Limb (tissue), 2 donors: Measurements from ENCODE around the gene THRAP3.
A peak's percentile ranks its signal among the peaks of the same experiment; 100 is the strongest.
"Not testable (repeated sequence)": the region's sequence is repeated elsewhere in the genome, so short reads cannot be mapped to it uniquely, and the experiment has no call there.

ENCODE experiments used
- DNase-seq, 2 donors: peaks; one replicate each; pipeline ENCODE4 v3.0.0-alpha.2; 2016; ENCODE audit errors: extremely low spot score in 2 of 2

THRAP3 gene

GRCh38 chr1:36204347-36204909 lies 19.8 kb upstream of the THRAP3 start:
- DNase-seq = peak; percentile 31 to 53

DNA sequence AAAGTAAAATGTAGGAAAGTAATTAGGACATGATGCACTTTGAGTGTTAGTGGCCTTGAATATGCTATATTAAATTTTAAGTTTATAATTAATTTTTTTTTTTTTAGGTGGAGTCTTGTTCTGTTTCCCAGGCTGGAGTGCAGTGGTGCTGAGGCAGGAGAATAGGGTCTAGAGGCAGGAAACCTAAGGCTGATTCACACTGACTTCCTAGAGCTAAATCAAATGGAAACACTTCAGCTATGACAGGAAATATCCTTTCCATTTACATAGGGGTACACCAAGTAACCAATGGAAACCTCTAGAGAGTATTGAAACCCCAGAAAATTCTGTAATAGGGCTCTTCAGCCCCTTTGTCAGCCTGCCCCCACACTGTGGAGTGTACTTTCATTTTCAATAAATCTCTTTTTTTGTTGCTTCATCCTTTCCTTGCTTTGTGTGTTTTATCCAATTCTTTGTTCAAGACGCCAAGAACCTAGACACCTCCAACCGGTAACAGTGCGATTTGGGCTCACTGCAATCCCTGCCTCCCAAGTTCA lies 17.9 kb upstream of the THRAP3 start:
- DNase-seq = no peak

DNA sequence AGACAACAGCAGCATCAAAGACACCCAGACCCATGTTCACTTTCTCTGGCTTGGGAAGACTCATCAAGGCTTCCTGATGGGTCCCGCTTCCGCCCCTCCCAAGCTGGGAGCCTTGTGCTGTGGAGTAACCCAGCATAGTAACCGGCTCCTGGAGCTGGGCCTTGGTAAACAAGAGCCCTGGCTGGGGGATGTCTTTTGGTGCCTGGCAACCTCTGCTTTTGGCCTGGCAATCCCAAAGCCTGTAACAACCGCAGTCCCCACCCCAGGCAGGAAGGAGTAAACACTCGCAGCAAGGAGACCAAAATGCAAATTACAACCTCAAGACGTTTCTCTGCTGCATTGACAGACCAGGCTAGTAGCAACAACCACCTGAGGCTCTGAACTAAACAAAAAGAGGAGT lies 16.9 kb upstream of the THRAP3 start:
- DNase-seq = peak in 1 of 2 donors; percentile 44

- no peak for DNase-seq
These were observed 15.1 kb upstream of the THRAP3 start for GRCh38 chr1:36208978-36209703.

GRCh38 chr1:36211307-36211706 lies 12.9 kb upstream of the THRAP3 start:
- DNase-seq = no peak

DNA sequence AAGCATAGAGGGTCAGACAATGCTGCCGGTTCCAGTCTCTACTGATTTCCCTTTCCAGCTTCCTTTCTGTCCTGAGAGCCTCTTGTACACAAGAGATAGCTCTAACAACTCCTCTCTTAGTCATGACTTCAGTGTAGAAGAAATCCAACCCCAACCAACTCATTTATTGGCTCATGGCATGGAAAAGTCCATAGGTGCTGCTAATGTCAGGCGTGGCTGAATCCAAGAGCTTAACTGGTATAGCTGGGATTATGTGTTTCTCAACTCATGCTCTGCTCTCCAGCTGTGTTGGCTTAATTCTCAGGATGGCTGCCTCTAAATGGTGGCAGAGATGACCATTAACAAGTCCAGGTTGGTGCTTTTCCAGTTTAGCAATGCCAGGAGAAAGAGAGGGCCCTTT lies 12.4 kb upstream of the THRAP3 start:
- no peak for DNase-seq

DNA sequence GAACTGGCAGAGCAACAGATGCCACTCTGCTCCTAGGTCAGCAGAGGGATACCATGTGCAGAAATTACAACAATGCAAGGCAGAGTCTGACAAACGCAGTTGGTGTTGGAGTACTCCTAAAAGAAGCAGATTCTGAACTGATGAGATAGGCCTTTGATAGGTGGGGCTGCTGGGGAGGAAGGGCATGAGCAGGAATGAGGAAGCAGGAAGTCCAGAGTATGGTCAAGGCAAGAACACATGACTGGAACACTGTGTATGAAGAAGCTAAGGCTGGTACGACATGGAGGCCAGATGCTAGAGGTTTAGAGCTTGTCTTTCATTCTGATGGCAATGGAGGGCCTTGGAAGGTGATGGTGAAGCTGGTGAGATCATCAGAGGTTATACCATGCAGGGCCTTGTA lies 11.5 kb upstream of the THRAP3 start:
- DNase-seq = no peak

GRCh38 chr1:36217670-36218069 lies 6.6 kb upstream of the THRAP3 start:
- DNase-seq = no peak

GRCh38 chr1:36221901-36222300 lies 2.3 kb upstream of the THRAP3 start:
- not testable (repeated sequence) for DNase-seq

- DNase-seq = no peak
These were observed 1.5 kb upstream of the THRAP3 start for GRCh38 chr1:36222481-36223380.

DNA sequence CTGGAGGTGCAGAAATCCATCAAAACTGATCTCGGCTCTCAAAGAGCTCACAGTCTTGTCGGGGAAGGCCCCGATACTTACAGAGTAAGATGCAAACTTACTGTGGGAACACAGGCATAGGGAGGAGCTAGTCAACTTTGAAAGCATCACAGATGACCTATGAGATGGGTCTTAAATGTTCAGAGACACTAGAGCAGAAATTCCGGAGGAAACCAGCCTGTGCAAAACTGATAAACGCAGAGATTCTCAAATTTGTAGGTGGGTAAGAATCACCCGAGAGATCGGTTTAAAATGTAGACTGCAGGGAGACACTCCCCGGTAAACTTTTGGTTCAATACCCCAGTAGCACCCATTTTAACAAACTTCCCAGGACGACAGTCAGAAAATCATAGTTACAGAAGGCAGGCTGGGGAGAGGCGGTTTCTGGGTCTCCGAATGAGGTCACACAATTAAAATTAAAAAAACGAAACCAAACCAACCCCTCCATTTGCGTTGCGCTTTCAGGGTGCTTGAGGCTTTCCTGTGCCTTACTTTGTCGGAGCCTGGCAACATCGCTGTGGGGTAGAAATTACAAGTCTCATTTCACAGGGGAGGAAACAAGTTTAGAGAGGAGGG lies 755 bp upstream of the THRAP3 start:
- peak in 1 of 2 donors; percentile 58 for DNase-seq

GRCh38 chr1:36224537-36225282 lies 467 bp downstream of the THRAP3 start:
- DNase-seq = peak in 1 of 2 donors; percentile 65

DNA sequence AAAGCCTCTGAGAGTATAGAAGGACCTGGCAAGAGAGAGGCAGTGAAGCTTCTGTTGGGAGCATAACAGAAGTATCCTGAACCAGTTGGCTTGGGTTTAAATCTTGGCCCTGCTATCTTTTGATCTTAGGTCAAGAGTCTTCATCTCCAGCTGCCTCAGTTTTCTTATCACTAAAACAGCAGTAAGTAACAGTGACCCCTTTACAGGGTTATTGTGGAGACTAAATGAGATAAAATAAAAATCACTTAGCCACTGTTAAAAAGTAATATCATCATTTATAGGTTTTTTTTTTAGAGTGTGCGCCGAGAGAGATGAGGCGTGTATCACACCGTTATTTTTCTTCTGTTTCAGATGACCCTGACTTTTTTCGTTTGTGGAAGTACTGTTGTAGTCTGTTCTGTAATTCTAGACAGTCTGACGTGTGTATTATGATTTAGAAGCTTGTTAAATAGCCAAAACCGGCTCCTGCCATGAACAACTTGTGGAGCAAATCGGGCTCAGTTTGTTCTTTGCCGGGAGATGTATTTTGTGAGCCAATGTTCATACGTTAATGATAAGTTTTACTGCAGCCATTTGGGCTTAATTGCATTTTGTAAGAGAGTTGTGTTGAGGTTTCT lies 1.1 kb downstream of the THRAP3 start:
- DNase-seq = no peak

GRCh38 chr1:36230279-36230678 lies 6.0 kb downstream of the THRAP3 start:
- not testable (repeated sequence) for DNase-seq

- DNase-seq = no peak
These were observed 6.9 kb downstream of the THRAP3 start for GRCh38 chr1:36231191-36231590.

DNA sequence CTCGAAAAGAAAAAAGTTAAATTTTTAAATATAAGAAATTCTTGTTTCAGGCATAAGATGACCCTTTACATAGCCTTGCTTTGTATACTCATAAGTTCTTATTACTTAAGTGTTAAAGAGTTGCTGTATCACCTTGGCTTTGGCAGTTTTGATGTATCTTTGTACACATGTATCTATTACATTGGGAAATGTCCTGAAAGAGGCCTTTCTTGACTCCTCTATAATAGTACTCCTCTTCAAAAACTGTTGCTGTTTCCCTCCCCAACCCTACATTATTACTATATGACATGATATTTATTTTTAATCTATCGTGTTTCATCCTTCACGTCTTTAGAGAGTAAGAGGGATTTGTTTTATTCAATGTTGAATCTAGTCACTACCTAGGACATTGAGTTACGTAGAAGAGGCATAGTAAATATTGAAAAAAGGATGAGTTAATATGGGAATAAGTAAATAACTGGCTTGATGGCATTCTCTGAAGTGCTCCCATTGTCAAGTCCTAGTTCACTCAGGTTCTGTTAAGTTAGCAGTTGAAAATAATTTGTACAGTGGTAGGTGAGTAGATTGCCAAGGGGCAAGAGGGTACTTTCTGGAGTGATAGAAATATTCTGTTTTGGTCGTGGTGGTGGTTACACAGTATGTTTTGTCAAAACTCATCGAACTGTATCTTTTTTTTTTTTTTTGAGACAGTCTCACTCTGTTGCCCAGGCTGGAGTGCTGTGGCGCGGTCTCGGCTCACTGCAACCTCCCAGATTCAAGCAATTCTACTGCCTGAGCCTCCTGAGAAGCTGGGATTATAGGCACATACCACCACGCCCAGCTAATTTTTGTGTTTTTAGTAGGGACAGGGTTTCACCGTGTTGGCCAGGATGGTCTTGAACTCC lies 8.2 kb downstream of the THRAP3 start:
- DNase-seq = no peak

DNA sequence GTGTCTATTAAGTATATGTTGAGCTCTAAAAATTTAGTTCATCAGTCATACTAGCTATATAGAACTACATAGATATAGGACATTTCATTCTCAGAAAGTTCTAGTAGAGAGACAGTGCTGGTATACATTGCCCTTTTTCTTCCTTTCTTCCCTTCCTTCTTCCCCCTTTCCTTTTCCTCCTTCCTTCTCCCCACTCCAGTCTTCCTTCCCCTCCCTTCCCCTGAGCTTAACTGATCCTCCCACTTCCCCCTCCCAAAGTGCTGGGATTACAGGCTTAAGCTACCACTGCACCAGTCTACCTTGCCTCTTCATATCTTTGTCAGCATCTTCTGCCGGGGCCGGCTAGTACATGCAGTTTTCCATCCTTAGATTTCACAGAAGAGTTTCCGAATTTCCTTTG lies 12.1 kb downstream of the THRAP3 start:
- DNase-seq = no peak

- no peak for DNase-seq
These were observed 14.2 kb downstream of the THRAP3 start for GRCh38 chr1:36238433-36238832.

DNA sequence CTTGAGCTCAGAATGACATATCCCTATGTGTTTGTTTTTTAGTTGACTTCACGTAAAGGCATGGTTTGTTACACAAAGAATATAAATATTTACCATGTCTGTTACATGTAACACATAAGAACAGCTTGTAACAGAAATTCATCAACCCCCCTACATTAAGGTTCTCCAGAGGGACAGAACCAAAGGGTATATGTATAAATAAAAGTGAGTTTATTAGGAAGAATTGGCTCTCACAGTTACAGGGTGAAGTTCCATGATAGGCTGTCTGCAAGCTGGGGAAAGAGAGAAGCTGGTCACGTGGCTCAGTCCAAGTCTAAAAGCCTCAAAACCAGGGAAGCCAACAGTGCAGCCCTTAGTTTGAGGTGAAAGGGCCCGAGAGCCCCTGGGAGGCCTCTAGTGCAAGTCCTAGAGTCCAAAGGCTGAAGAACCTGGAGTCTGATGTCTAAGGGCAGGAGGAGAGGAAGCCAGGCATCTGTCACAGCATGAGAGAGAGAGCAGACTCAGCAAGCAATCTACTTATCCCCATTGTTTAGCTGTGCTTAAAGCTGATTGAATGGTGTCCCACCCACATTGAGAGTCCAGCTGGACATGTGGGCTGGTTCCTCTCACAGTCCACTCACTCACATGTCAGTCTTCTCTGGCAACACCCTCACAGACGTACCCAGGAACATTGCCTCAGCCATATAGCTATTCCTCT lies 15.8 kb downstream of the THRAP3 start:
- no peak for DNase-seq
